Right lobe of liver (tissue), 6 donors: Measurements from ENCODE around the gene PIGQ. TPM values are rescaled to one million over a fixed set of nuclear protein-coding genes. Genes with fewer than 3 reads are reported as not detected.

Experiments used
- ATAC-seq, 4 donors: fragments of 200-7000 bp; cut with Tn5 transposase; one replicate each; pipeline ENCODE4 v1.9.1; 2020; ENCODE audit warnings: mild to moderate bottlenecking in 4 of 4, moderate library complexity in 4 of 4
- DNase-seq, 3 donors: peaks; one replicate each; pipeline ENCODE4 v3.0.0-alpha.2; 2020
- H3K27ac ChIP-seq, 3 donors: fragments of 200-600 bp; one replicate each; pipeline ENCODE4 v1.8.0; 2022
- H3K27me3 ChIP-seq, 2 donors: fragments of 200-600 bp; one replicate each; pipeline ENCODE4 v1.8.0; 2022
- H3K36me3 ChIP-seq, 4 donors: fragments of 200-600 bp; sonication (generic) in 1 of 4; one replicate each; pipeline versions ENCODE4 v1.5.1 to v1.8.0; 2017 to 2022; ENCODE audit warnings: control low read depth in 1 of 4
- H3K4me1 ChIP-seq, 4 donors: fragments of 200-600 bp; sonication (generic) in 1 of 4; one replicate each; pipeline versions ENCODE4 v1.5.1 to v1.8.0; 2017 to 2022; ENCODE audit warnings: control low read depth in 1 of 4
- H3K4me3 ChIP-seq, 3 donors: fragments of 200-600 bp; one replicate each; pipeline ENCODE4 v1.8.0; 2022
- H3K9me3 ChIP-seq, 4 donors: fragments of 200-600 bp; sonication (generic) in 1 of 4; one replicate each; pipeline versions ENCODE4 v1.5.1 to v1.8.0; 2017 to 2022; ENCODE audit warnings: control low read depth in 1 of 4
- CTCF ChIP-seq, 4 donors: fragments of 200-600 bp in 3 of 4; fragments of 450-650 bp in 1 of 4; IDR thresholded peaks; one replicate each; pipeline versions ENCODE4 v1.5.1 to v1.8.0; 2016 to 2022; ENCODE audit warnings: antibody characterized with exemption in 4 of 4, mild to moderate bottlenecking in 2 of 4
- POLR2A ChIP-seq: fragments of 450-650 bp; IDR thresholded peaks from one replicate; pipeline ENCODE4 v1.6.1; 2017; ENCODE audit warnings: antibody characterized with exemption, mild to moderate bottlenecking
- WGBS: methylation state at CpG from one replicate; pipeline ENCODE4 v1.1.6; 2018; ENCODE audit warnings: low coverage, low lambda C conversion rate; ENCODE audit not compliant: insufficient coverage; ENCODE audit errors: missing lambda C conversion rate; 5-methylcytosine and 5-hydroxymethylcytosine counted together
- intact Hi-C, 2 donors: fragments of 100-400 bp; cut with DNase I; formaldehyde crosslinking; loops; one replicate each; pipeline versions ENCODE4 v1.11.2 to v1.14.1; 2022
- total RNA-seq, 6 experiments: library from RNA; depleted of rRNA in 2 of 6; stranded (reverse); fragments of >200 nt in 2 of 6; fragmentation: NEBNext Ultra II Directional in 3 of 6; extraction: Animal tissue kit (Norgen Biotek cat#: 25700) in 3 of 6; gene quantifications; one replicate each; pipeline versions ENCODE4 v1.1.0 to v1.2.4, GENCODE V29; 2016 to 2023
- donor health status: DM: no; HTN: yes; CAD: no.
- donor health status: DM: no; HTN: no; CAD: no.
- donor health status: DM: no; HTN: no; CAD: no.
- donor health status: DM: no; HTN: yes; CAD: no.
- donor health status: DM: no; HTN: yes; CAD: no.

Gene PIGQ
- total RNA-seq, 6 experiments from 2014 or later = 19.5 to 32.0 (median 27.8) TPM

DNA sequence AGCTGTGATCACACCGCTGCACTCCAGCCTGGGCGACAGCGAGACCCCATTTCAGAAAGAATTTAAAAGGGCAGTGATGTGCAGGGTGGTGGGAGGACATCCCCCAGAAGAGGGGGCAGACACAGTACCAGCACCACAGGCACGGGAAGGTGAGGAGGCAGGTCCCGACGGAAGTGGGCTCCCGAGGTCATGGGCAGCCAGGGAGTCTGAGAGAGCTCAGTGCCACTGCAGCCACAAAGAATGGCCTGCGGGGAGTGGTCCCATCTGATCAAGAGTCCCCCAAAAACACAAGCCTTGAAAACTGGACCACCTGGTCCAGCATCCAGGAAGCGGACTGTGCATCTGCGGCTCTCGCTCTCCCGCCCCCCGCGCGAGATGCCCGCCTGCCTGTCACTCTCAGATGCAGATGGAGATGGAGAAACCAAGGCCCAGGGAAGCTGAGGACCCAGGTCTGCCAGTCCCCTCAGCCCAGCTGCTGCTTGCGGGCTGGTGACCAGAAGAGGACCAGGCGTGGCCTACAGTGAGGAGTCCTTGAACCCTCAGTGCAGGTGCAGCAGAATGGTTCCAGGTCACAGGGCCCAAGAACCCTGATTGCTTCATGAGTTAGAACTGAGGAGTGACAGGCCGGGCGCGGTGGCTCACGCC lies 46.5 kb upstream of the PIGQ start:
- H3K36me3 ChIP-seq = peaks cover 3 to 25% (median 5%) of the 10 kb centered on the region in 4 donors
- no peaks in the 10 kb centered on the region for H3K27me3 ChIP-seq
- TF ChIP-seq CTCF (IDR thresholded peaks at IDR 0.05) (no peak), POLR2A (no peak)
- no peak for DNase-seq
- no peak for ATAC-seq
- H3K4me1 ChIP-seq = peaks cover 0 to 12% (median 4%) of the 10 kb centered on the region in 4 donors
- no peaks in the 10 kb centered on the region for H3K9me3 ChIP-seq
- 79% methylated on average over 5 of the region's 22 CpGs for WGBS
- intact Hi-C loops = no loop called here
- no peak overlapping the region for H3K4me3 ChIP-seq
- H3K27ac ChIP-seq = no peak overlapping the region

- H3K4me3 ChIP-seq = no peak overlapping the region
- H3K36me3 ChIP-seq = peaks cover 0 to 16% (median 4%) of the 10 kb centered on the region in 4 donors
- H3K27ac ChIP-seq = no peak overlapping the region
- no peaks in the 10 kb centered on the region for H3K9me3 ChIP-seq
- 95% methylated on average over 10 of the region's 24 CpGs for WGBS
- H3K27me3 ChIP-seq = no peaks in the 10 kb centered on the region
- TF ChIP-seq POLR2A (no peak), CTCF (IDR thresholded peaks at IDR 0.05) (no peak)
- peaks cover 0 to 21% (median 12%) of the 10 kb centered on the region in 4 donors for H3K4me1 ChIP-seq
- no peak for DNase-seq
- intact Hi-C loops = no loop called here
- ATAC-seq = no peak
Measured at GRCh38 chr16:524274-525040, 45.3 kb upstream of the PIGQ start.

DNA sequence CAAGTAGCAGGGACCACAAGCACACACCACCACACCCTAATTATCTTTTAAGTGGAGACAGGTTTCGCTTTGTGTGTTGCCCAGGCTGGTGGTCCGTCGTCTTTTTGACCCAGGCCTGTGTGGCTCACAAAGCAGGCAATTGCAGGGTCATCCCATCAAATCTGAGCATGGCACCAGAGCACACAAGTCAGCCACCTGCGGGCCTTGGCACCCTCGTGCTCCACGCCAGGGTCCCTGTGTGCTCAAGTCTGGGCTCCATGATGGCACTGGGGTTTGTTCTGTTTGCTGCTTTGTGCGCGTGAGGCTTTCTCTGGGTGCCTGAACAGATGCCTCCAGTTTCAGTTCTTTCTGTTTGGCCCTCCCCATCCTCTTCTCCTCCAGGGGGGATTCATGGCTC lies 44.6 kb upstream of the PIGQ start:
- 92% methylated on average over 4 of the region's 8 CpGs for WGBS
- Histone ChIP-seq H3K9me3 (no peaks in the 10 kb centered on the region), H3K4me3 (no peak overlapping the region), H3K4me1 (peaks cover 0 to 26% (median 13%) of the 10 kb centered on the region in 4 donors), H3K36me3 (peaks cover 0 to 10% (median 4%) of the 10 kb centered on the region in 4 donors), H3K27ac (no peak overlapping the region), H3K27me3 (no peaks in the 10 kb centered on the region)
- DNase-seq (no peak), ATAC-seq (no peak)
- TF ChIP-seq POLR2A = no peak
- TF ChIP-seq CTCF (IDR thresholded peaks at IDR 0.05) = no peak
- intact Hi-C loops = no loop called here

DNA sequence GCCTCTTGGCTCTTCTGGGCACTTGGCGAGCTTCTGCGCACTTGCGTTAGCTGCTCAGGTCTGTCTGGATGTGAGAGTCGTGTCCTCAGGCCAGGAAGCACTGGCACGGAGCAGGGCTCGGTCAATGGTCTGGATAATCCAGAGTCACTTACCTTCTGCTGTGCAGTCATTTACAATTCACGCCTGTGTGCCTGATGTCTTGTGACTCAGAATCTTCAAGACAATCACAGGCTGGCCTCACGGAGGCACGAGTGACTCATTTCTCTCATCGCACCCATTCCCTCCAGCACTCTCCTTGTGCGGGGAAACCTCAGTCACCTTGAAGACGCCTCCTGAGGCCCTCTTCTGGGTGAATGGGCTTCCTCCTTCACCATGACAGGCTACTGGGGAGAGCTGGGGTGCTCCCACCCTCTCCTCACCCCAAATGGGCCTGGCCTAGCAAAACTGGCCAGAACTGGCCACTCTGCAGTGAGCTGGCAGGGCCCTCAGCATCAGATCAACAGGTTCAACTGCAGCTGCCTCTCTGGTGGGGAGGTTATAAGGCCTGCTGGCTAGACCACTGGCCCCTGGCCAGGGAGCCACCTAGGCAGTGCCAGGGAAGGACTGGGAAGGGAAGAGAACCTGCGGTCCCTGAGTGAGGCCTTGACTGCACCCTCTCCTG lies 44.1 kb upstream of the PIGQ start:
- ATAC-seq = no peak
- H3K36me3 ChIP-seq = peaks cover 0 to 4% (median under 1%) of the 10 kb centered on the region in 4 donors

More for the DNA sequence above, 44.1 kb upstream of the PIGQ start:
- no peak overlapping the region for H3K27ac ChIP-seq
- no peaks in the 10 kb centered on the region for H3K27me3 ChIP-seq
- intact Hi-C loops = no loop called here
- H3K9me3 ChIP-seq = no peaks in the 10 kb centered on the region
- 70% methylated on average over 2 of the region's 13 CpGs for WGBS
- peaks cover 0 to 27% (median 13%) of the 10 kb centered on the region in 4 donors for H3K4me1 ChIP-seq
- TF ChIP-seq POLR2A = no peak
- TF ChIP-seq CTCF (IDR thresholded peaks at IDR 0.05) = no peak
- no peak for DNase-seq
- peak overlapping the region in 1 of 3 donors; percentile 90 for H3K4me3 ChIP-seq
